IMR-90 (cell line): ENCODE results near the gene PHGDH.

Experiments used
- BHLHE40 ChIP-seq: fragments of 150-350 bp; IDR thresholded peaks from 2 replicates; pipeline ENCODE4 v1.6.1; 2016; ENCODE audit warnings: mild to moderate bottlenecking, low read depth, low read length
- MXI1 ChIP-seq: IDR thresholded peaks from 2 replicates; pipeline ENCODE4 v1.6.1; 2012; ENCODE audit warnings: low read depth, mild to moderate bottlenecking, low read length, moderate library complexity, borderline replicate concordance
- POLR2A ChIP-seq: IDR thresholded peaks from 2 replicates; pipeline ENCODE4 v1.6.1; 2012; ENCODE audit warnings: mild to moderate bottlenecking, low read depth, low read length
- RAD21 ChIP-seq: IDR thresholded peaks from 2 replicates; pipeline ENCODE4 v1.6.1; 2012; ENCODE audit warnings: low read length, improper control_type of control experiment
- TF ChIP-seq, protein P1 (sequence below): conservative IDR thresholded peaks from 2 replicates; pipeline ENCODE4 v1.5.1; 2012; ENCODE audit warnings: mild to moderate bottlenecking, low read depth, low read length, improper control_type of control experiment
- TF ChIP-seq, protein P2 (sequence below): fragments of 150-350 bp; IDR thresholded peaks from 2 replicates; pipeline ENCODE4 v1.6.1; 2017; ENCODE audit warnings: mild to moderate bottlenecking, antibody characterized with exemption, low read length, low read depth

DNA sequence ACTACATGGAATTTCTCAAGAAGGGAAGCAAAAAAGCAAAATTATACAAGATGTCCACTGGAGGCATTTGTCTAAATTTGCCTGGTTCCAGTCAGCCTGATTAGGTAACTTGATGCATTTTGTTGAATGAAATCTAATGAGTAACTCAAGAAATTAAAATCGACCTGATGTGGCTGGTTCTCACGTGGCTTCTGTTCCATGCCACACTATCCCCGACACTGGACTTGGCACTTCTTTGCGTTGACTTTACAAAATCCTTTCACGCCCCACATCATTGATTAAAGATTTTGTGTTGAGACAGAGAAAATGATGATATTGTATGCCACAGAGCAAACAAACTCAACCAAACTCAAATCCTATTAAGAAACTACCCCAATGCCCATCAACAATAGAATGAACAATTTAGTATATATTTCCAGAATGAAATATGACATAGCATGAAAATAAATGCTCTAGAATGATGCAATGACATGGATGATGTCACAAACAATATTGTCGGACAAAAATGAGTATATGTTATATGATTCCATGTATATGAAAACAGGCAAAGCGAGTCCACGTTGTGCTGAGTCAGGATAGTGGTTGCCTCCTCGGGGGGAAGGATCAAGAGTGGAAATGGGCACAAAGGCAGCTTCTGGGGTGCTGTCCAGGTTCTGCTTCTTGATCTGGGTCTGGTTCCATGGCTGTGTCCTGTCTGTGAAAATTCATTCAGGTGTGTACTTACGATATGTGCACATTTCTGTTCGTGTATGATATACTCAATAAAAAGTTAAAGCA, 69.9 kb downstream of the PHGDH start:
- TF ChIP-seq POLR2A (no peak), MXI1 (no peak), BHLHE40 (no peak), RAD21 (no peak)
- TF ChIP-seq, protein P1, sequence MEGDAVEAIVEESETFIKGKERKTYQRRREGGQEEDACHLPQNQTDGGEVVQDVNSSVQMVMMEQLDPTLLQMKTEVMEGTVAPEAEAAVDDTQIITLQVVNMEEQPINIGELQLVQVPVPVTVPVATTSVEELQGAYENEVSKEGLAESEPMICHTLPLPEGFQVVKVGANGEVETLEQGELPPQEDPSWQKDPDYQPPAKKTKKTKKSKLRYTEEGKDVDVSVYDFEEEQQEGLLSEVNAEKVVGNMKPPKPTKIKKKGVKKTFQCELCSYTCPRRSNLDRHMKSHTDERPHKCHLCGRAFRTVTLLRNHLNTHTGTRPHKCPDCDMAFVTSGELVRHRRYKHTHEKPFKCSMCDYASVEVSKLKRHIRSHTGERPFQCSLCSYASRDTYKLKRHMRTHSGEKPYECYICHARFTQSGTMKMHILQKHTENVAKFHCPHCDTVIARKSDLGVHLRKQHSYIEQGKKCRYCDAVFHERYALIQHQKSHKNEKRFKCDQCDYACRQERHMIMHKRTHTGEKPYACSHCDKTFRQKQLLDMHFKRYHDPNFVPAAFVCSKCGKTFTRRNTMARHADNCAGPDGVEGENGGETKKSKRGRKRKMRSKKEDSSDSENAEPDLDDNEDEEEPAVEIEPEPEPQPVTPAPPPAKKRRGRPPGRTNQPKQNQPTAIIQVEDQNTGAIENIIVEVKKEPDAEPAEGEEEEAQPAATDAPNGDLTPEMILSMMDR = no peak
- TF ChIP-seq, protein P2, sequence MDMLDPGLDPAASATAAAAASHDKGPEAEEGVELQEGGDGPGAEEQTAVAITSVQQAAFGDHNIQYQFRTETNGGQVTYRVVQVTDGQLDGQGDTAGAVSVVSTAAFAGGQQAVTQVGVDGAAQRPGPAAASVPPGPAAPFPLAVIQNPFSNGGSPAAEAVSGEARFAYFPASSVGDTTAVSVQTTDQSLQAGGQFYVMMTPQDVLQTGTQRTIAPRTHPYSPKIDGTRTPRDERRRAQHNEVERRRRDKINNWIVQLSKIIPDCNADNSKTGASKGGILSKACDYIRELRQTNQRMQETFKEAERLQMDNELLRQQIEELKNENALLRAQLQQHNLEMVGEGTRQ = no peak
